ENCODE measurements around the gene ZNF662.

The ZNF662 gene

GRCh38 chr3:42887084-42887483 is 18.9 kb upstream of the ZNF662 start:
- no peak for DNase-seq

DNA sequence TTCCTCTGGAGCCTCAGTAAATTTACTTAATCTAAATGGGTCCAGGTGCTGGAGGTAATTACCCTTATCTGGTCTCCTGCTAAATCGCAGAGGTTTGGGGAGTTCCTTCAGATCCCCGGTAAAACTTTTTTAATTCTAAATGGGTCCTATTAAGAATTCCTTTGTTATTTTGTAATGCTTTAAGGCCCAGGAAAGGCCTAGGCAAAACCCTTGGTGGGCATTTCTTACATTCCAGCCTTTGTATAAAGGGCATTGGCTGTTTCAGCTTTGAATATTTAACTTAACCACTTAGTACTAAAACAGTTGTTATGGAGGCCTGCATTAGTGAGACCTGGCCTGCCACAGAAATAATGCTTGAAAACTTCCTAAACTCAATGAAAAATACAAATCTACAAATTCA is 14.9 kb upstream of the ZNF662 start:
- DNase-seq = no peak

DNA sequence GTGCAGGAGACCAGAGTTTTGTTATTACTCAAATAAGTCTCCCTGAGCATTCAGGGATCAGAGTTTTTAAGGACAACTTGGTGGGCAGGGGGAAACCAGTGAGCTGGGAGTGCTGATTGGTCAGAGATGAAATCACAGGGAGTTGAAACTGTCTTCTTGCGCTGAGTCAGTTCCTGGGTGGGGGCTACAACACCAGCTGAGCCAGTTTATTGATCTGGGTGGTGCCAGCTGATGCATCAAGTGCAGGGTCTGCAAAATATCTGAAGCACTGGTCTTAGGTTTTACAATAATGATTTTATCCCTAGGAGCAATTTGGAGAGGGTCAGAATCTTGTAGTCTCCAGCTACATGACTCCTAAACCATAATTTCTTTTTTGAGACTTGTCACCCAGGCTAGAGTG is 13.8 kb upstream of the ZNF662 start:
- no peak for DNase-seq

DNA sequence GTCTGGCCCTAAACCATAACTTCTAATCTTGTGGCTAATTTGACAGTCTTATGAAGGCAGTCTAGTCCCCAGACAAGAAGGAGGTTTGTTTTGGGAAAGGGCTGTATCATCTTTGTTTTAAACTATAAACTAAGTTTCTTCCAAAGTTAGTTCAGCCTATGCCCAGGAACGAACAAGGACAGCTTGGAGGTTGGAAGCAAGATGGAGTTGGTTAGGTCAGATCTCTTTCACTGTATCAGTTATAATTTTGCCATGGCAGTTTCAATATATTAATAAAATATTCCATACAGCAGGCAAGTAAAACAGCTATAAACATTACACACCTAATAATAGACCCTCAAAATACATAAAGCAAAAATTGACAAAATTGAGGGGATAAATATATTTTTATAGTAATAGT is 13.1 kb upstream of the ZNF662 start:
- DNase-seq = no peak

- no peak for DNase-seq
These were observed 11.0 kb upstream of the ZNF662 start for GRCh38 chr3:42894698-42895579.

DNA sequence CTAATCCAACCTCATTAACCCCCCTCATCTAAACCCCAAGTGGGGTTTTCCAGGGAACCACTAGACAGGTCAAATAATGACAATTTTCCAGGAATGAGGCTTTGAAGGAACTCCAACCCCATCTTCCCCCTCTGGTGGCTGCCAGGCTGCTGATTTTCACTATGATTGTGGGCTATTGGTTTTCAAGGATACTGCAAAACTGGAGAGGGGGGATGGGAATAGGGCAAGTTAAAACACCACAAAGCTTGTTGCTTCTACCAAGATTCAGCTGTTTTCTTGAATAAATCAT is 10.4 kb upstream of the ZNF662 start:
- no peak for DNase-seq

DNA sequence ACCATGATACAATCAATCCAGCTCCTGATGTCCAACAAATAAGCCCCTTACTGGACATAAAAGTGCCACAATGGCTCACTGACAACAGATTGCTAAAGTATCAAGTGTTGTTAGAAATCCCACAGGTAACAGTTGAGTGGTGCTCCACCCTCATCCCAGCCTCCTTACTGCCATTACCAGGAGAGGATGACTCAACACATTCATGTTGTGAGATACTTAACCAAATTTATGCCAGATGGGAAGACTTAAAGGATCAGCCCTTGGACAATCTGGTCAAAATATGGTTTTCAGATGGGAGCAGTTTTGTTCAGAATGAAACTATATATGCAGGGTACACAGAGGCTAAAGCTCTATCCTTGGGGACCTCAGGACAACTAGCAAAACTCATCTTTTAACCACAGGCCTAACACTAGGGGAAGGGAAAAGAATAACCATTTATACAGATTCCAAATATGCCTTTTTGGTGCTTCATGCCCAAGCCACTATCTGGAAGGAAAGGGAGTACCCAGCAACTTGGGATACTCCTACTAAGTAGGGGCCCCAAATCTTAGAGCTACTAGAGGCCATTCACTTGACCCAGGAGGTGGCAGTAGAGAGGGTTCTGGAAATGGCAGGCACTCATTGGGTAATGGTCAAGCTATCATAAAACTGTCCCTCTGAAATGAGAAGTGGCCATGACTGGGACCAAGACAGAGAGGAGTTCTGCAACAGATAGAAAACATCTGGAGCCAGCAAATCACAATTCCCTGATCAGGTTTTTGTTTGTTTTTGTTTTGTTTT is 6.9 kb upstream of the ZNF662 start:
- DNase-seq = peak; percentile 5 to 14

DNA sequence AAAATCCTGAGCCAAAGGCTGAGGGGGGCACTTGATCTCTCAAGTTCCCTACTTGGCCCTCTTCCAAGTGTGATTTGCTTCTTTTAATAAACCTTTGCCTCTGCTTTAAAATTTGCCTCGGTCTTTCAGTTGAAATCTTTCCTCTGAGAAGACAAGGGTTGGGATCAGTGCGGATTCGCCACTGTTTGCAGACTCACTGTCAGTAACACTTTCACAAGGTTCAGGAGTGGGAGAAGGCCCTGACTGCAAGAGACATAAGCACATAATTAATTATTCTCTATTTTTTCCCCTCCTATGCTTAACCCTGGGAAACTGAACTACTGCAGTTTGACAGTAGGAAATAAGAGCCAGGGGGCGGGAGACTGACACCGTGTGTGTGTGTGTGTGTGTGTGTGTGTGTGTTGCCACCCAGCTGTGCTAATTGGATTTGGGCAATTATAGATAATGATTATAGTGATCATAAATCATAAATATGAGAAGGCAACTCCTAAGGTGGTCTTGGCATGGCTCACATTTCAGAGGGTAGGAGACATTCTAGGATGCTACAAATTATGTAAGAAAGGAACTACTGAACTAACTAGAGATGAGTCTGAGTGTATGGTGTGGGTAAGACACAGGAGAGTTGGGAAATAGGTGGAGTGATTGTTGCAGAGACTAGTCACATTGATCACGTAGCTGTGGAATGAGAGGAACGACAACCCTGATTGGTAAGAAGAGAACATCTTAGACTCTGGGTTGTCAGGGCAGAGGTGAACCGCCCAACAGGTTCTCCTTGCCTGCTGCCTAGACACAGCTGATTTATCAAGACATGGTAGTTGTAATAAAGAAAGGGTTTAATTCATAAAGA is 5.5 kb upstream of the ZNF662 start:
- no peak for DNase-seq

GRCh38 chr3:42901073-42901415 is 4.9 kb upstream of the ZNF662 start:
- no peak for DNase-seq

GRCh38 chr3:42902257-42902656 is 3.7 kb upstream of the ZNF662 start:
- no peak for DNase-seq

GRCh38 chr3:42904076-42904475 is 1.9 kb upstream of the ZNF662 start:
- no peak for DNase-seq

GRCh38 chr3:42905740-42906069 is 237 bp upstream of the ZNF662 start:
- no peak for DNase-seq

GRCh38 chr3:42906848-42907183 is 874 bp downstream of the ZNF662 start:
- DNase-seq = no peak

DNA sequence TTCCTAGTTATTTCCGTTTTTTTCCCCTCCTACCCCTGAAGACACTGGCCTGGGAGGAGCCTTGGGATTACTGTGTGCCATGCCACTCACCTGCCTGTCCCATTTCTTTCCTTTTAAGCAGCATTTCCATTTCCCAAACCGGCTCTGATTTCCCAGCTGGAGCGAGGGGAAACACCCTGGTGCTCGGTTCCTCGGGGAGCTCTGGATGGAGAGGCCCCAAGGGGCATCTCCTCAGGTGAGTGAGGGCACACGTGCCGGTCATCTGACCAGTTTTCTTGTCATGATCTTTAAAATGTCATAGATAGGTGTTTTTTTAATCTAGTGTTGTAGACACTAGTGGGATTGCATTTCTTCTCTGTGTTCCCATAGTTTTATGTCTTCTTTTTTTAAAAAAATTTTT is 2.7 kb downstream of the ZNF662 start:
- DNase-seq = no peak

- DNase-seq = no peak
These were observed 5.6 kb downstream of the ZNF662 start for GRCh38 chr3:42911551-42911950.

DNA sequence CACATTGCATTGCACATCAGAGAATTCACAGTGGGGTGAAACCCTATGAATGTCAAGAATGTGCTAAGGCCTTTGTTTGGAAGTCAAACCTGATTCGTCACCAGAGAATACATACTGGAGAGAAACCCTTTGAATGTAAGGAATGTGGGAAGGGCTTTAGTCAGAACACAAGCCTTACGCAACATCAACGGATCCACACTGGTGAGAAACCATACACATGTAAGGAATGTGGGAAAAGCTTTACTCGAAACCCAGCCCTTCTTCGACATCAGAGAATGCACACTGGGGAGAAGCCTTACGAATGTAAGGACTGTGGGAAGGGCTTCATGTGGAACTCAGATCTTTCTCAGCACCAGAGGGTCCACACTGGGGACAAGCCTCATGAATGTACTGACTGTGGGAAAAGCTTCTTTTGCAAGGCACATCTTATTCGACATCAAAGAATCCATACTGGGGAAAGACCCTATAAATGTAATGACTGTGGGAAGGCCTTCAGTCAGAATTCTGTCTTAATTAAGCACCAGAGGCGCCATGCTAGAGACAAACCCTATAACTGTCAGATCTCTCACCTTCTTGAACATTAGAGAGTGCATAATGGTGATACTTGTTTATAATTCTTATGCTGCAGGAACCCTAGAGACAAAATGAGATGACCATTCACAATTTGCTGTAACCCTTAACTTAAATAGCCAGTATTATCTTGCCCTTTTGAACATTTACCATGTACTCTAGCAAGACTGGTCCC is 9.0 kb downstream of the ZNF662 start:
- no peak for DNase-seq

DNA sequence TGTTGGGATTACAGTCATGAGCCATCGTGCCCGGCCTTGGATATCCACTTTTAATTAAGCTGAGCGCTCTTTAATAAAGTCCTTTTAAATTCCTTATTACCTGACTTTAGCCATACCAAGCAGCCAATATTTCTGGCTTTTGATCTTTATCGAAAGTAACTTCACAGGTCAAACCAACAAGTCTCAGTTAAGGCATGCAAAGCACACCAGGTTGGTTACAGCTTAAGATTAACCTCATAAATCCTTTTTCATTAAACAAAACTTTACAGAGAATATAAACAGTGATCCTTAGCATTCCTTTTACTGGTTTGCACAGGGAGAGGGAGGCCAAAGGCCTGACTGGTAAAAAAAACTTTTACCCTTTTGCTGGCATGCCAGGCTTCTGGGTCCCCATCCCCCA is 17.7 kb downstream of the ZNF662 start:
- no peak for DNase-seq

- DNase-seq = no peak
These were observed 20.4 kb downstream of the ZNF662 start for GRCh38 chr3:42926310-42926709.

GRCh38 chr3:42934111-42934510 is 28.2 kb downstream of the ZNF662 start:
- no peak for DNase-seq

- DNase-seq = no peak
These were observed 29.0 kb downstream of the ZNF662 start for GRCh38 chr3:42934910-42935309.

DNA sequence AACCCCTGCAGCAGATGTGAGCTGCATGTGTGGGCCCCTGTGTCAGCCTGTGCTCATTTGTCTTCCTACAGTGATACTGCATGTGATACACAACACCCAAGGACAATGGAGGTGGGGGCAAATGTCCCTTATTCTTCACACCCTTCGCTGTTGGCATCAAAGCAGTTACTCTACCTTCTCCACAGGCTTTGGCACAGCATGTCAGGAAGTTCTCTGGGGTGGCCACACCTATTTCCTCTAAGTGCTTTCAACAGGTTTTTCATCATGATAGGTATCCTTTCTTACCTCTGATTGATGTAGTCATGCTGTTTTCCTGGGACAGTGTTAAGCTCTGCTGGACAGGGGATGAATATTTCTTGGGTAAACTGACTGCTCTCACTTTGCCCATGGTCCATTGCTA is 29.5 kb downstream of the ZNF662 start:
- DNase-seq = no peak

DNA sequence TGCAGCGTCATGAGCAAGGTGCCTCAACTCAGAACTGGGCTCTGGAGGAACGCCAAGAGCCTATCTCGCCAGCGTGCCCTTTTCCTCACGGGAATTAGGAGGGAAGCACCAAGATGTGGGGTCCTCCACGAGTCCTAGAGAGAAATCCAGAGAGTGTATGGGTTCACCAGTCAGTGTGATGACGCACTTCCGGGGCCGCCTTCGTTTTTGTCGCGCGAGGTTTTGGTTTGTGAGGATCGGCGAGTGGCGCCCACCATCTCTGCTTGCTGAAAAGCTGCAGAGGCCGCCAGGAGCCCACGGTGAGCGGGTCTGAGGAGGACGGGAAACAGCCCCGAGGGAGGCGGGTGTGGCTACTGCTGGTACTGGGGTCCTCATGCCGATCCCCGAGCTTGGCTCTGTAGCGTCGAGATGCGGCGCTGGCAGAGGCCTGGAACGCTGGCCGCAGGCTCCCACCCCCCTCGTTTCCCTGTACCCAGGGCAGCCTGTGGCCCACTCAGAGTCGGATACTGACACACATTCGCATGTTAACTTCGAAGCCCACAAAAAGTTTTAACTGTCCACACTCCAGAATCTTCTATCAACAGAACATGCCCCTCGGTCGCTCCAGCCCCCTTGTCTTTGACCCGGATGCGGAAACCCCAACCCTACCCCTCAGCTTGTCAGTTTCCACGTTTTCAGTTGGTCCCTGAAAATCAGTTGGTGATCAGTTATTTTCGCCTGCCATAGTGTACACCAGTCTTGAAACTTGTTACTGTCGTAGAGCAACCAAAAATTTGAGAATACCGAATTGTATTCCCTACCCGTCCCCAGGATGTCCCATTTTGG is 30.4 kb downstream of the ZNF662 start:
- no peak for DNase-seq
